DMS53 treated with DMSO at 0.1 percent for 48 hours (cell line): ENCODE results near the gene KSR2.
A peak's percentile ranks its signal among the peaks of the same experiment; 100 is the strongest.
"Not testable (repeated sequence)": the region's sequence is repeated elsewhere in the genome, so short reads cannot be mapped to it uniquely, and the experiment has no call there.

ENCODE experiments used
- DNase-seq: peaks from one replicate; lab custom pipeline; 2025; ENCODE audit not compliant: unreplicated experiment; lab: John Stamatoyannopoulos, UW

Gene KSR2

DNA sequence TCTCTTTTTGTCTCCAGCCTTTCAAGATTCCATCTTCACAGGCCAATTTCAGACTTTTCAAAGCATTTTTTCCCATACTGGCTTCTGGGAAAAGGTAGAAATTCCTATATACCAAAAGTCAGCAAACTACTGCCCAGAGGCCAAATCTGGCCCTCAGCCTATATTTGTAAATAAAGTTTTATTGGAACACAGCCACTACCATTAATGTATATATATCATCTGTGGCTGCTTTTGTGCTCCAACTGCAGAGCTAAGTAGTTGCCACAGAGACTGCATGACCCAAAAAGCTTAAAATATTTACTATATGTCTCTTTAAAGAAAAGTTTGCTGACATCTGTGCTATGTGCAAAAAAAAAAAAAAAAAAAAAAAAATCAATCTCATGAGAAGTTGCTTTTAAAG, 76.3 kb downstream of the KSR2 start:
- no peak for DNase-seq

DNA sequence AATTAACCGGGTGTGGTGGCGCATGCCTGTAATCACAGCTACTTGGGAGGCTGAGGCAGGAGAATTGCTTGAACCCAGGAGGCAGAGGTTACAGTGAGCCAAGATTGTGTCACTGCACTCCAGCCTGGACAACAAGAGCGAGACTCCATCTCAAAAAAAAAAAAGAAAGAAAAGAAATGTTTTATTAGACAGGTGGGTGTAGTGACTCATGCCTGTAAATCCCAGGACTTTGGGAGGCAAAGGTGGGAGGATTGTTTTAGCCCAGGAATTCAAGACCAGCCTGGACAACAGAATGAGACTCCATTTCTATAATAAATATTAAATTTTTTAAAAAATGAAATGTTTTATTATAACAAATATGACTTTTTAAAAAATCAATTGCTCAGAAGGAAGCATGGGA, 77.5 kb downstream of the KSR2 start:
- not testable (repeated sequence) for DNase-seq

DNA sequence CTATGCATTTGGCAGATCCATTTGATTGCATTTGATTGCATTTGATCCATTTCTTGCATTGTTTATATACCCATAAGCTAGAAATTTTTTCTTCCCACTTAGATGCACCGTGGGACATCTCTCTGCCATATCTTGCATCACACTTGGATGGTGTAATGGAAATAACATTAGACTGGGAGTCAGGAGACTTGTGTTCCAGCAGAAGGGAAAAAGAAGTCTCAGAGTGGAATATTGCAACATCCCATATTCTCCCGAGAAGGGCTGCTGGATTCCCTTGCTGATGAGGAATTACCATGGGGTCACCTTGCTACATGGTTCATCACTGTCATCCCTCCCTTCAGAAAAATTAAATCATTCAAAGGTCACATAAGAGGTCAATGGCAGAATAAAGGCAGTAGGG, 78.1 kb downstream of the KSR2 start:
- DNase-seq: no peak

DNA sequence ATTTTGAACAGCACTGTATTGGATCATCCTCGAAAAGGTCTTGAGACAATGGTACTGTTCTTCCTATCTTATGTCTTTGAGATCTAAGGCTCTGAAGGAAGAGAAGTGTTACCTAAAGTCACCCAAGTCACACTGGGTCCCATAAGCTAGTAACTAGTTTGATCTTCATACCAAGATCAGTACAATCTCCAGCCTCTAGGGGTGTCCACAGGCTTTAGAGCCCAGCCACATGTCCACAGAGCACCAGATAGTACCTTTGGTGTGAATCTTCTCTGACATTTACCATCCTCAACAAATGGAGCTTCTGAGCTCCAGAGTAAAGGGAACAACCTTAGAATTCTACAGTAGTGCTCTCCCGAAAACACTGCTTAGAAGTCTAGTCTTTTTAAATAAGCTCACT, 78.7 kb downstream of the KSR2 start:
- no peak for DNase-seq

DNA sequence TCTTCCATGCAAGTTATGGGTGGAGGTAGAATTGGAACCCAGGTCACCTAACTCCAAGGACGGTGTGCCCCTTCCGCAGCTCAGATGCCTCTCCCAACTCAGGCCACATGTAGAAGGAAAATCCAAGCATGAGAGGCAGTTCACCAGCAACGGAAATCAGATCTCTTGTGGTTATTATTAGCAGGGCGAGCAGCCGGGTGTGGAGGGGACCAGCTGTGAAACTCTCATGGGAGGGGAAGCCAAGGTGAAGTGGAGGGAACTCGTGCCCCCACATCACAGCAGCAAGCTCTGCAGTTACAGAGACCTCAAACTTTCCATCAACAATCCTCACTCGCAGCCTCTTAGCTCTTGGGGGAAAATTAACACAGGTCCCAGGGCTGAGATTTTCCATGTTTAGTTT, 79.7 kb downstream of the KSR2 start:
- DNase-seq: no peak

GRCh38 chr12:117885211-117885610, 83.6 kb downstream of the KSR2 start:
- DNase-seq: no peak

- DNase-seq: no peak
Observed at GRCh38 chr12:117884161-117884560, 84.6 kb downstream of the KSR2 start.

DNA sequence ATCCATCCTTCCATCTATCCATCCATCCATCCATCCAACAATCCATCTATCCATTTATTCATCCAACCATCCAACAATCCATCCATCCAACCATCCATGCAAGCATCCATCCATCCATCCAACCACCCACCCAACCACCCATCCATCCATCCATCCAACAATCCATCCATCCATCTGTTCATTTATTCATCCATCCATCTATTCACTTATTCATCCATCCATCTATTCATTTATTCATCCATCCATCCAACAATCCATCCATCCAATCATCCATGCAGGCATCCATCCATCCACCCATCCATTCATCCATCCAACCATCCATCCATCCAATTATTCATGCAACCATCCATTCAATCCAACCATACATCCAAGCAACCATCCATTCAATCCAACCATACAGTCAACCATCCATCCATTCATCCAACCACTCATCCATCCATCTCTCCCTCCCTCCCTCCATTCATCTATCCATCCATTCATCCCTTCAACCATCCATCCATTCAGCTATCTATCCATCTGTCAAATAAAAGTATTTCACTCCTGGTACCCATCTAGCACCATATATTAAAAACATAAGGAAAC, 86.1 kb downstream of the KSR2 start:
- no peak for DNase-seq

GRCh38 chr12:117882181-117882580, 86.6 kb downstream of the KSR2 start:
- DNase-seq: no peak

GRCh38 chr12:117881517-117881916, 87.3 kb downstream of the KSR2 start:
- DNase-seq: no peak

- no peak for DNase-seq
Observed at GRCh38 chr12:117878605-117879004, 90.2 kb downstream of the KSR2 start.

GRCh38 chr12:117876436-117876816, 92.4 kb downstream of the KSR2 start:
- DNase-seq: no peak

DNA sequence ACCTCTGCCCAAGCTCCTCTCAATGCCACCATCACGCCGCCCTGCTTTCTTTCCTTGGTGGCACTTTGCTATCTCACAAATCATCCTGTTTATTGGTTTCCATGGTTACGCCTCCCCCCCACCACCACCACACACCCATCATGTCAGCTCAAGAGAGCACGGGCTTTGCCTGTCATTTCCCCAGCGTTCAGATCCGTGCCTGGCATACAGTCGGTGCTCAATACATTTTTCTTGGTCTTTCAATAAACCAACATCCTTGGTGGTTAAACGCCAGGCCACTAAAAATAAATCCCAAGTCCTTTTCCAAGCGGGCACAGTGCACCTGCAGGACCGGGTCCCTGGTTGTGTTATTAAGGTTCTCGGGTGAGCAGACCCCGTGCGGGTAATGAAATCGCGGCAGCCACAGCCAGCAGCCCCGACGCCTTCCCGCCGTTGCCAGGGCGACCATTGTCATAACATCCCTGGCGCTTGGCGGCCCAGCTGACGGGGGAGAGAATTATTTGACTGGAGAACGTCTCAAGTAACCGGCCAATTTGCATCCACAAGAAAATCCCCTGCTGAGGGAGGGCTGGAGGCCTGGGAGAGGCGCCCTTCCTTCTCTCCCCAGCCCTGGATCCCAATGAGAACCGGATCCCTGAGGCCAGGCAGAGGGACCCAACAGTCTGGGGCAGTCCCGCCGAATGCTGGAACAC, 92.9 kb downstream of the KSR2 start:
- DNase-seq: no peak

DNA sequence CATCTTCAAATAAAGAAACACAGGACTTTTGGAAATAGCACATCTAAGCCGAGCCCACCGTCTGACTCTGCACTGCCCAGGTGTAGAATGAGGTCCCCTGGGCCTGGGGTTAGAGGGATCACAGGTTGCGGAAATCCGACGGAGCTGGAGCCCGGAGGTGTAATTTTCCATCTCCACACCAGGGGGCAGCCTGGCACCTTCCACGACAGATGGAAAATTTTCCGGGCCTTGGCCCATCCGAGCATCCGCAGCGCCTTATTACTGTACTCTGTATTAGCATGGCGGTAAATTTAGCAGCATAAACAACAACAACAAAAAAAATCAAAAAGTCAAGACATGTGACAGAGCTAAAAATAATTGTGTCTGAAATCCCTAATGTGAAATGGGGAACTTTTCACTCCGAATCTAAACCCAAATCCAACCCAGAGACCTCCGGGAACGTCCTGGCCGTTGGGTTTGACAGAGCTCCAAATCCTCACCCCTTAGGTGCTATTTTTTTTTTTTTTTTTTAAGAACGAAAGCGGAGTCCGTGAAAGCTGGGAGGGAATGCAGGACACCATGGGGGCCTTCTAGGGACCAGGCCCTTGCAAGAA, 93.9 kb downstream of the KSR2 start:
- peak; percentile 75 for DNase-seq

DNA sequence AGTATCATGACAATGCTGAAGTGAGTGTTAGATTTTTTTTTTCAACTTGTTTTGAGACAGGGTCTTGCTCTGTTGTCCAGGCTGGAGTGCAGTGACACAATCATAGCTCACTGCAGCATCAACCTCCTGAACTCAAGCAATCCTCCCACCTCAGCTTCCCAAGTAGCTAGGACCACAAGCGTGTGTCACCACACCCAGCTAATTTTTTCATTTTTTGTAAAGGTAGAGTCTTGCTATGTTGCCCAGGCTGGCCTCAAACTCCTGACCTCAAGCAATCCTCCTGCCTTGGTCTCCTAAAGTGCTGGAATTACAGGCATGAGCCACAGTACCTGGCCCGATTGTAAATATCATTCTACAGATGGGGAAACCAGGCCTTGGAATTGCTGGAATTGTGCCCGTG, 94.6 kb downstream of the KSR2 start:
- not testable (repeated sequence) for DNase-seq

DNA sequence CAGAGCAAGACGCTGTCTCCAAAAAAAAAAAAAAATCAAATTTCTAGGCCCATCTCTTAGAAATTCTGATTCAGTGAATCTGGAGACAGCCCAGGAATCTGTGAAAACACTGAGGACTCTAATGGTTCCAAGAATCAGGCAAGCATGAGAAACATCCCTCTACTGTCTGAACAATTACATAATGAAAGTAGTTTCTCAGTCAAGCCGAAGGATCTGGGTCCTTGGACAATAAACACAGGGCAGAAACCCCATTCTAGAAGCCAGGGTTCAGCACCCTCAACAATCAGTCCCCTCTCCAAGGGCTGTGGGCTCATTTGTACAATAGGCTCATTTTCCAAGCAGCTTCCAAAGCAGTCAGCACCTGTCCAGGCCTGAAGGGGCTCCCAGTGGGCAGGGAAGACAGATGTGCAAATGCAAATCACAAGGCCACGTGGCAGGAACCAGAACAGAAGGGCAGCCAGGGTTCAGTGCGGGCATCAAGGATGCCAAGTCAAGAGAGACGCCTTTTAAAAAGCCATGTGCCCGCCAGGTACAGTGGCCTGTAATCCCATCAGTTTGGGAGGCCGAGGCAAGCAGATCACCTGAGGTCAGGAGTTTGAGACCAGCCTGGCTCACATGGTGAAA, 96.1 kb downstream of the KSR2 start:
- no peak for DNase-seq

DNA sequence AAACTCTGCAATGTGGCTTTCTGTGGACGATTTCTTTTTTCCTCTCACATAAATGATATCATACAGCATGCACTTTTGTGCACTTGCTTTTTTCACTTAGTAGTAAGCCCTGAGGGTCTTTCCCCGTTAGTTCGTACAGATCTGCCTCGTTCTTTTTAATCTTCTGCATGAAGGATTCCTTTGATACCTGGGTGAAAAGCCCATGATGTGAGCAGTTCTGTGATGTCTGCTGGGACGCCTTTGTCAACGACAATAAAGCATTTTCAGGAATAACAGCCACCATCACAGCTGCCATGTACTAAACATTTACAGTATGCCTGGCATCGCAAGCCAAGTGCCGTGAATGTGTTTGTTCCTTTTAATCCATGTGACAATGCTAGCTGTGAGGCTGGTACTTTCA, 99.2 kb downstream of the KSR2 start:
- DNase-seq: no peak

- DNase-seq: no peak
Observed at GRCh38 chr12:117867348-117867747, 101.4 kb downstream of the KSR2 start.

DNA sequence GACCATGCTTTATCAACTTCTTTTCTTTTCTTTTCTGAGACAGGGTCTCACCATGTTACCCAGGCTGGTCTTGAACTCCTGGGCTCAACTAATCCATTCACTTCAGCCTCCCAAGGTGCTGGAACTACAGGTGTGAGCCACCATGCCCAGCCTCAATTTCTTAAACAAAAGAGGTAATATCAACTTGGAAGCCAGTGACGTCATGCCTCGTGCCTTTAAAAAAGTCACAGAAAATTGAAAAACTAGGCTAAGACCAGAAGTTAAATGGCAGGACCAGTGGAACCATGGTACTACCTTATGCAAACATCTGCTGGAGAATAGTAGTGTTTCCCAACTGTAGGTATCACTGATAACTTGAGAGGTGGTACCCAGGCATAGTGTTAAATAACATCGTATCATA, 103.3 kb downstream of the KSR2 start:
- DNase-seq: no peak

- DNase-seq: no peak
Observed at GRCh38 chr12:117863002-117863709, 105.6 kb downstream of the KSR2 start.

GRCh38 chr12:117861691-117862090, 107.1 kb downstream of the KSR2 start:
- DNase-seq: no peak
